Skeletal muscle satellite cell (primary cell): ENCODE results near the gene APC2.

Experiments
- H3K27me3 ChIP-seq: 2 replicates; pipeline ENCODE4 v1.7.0; 2013; ENCODE audit warnings: low read length; ENCODE audit not compliant: control insufficient read depth, insufficient read depth
- H3K36me3 ChIP-seq: 2 replicates; pipeline ENCODE4 v1.7.0; 2013; ENCODE audit warnings: mild to moderate bottlenecking, control low read depth, low read length; ENCODE audit not compliant: insufficient read depth
- H3K4me1 ChIP-seq: 2 replicates; pipeline ENCODE4 v1.7.0; 2013; ENCODE audit warnings: low read length; ENCODE audit not compliant: control insufficient read depth, insufficient read depth
- H3K4me2 ChIP-seq: 2 replicates; pipeline ENCODE4 v1.7.0; 2013; ENCODE audit warnings: mild to moderate bottlenecking, low read length
- H3K4me3 ChIP-seq: 2 replicates; pipeline ENCODE4 v1.7.0; 2013; ENCODE audit warnings: low read length
- H3K9ac ChIP-seq: 2 replicates; pipeline ENCODE4 v1.7.0; 2013; ENCODE audit warnings: mild to moderate bottlenecking, low read depth, low read length, moderate library complexity
- H3K9me3 ChIP-seq: replicated peaks from 2 replicates; pipeline ENCODE4 v1.7.0; 2013; ENCODE audit warnings: mild to moderate bottlenecking, control low read depth, low read length

Gene APC2

GRCh38 chr19:1409204-1410005 lies 40.5 kb upstream of the APC2 start:
- H3K9me3 ChIP-seq = no peaks in the 10 kb centered on the region
- peak overlapping the region; percentile 96 for H3K4me2 ChIP-seq
- H3K4me1 ChIP-seq = peaks cover 40% of the 10 kb centered on the region
- H3K27me3 ChIP-seq = no peaks in the 10 kb centered on the region
- H3K4me3 ChIP-seq = peak overlapping the region; percentile 95
- H3K9ac ChIP-seq = peak overlapping the region; percentile 100
- H3K36me3 ChIP-seq = peaks cover 25% of the 10 kb centered on the region

GRCh38 chr19:1410136-1410786 lies 39.7 kb upstream of the APC2 start:
- Histone ChIP-seq H3K4me3 (peak overlapping the region; percentile 95), H3K27me3 (no peaks in the 10 kb centered on the region), H3K9me3 (no peaks in the 10 kb centered on the region), H3K36me3 (peaks cover 25% of the 10 kb centered on the region), H3K4me2 (peak overlapping the region; percentile 96), H3K9ac (peak overlapping the region; percentile 100), H3K4me1 (peaks cover 46% of the 10 kb centered on the region)

GRCh38 chr19:1410789-1411188 lies 39.1 kb upstream of the APC2 start:
- Histone ChIP-seq H3K4me3 (peak overlapping the region; percentile 49), H3K27me3 (no peaks in the 10 kb centered on the region), H3K9me3 (no peaks in the 10 kb centered on the region), H3K4me1 (peaks cover 51% of the 10 kb centered on the region), H3K9ac (peak overlapping the region; percentile 100), H3K36me3 (peaks cover 25% of the 10 kb centered on the region), H3K4me2 (peak overlapping the region; percentile 96)

GRCh38 chr19:1411255-1412191 lies 38.4 kb upstream of the APC2 start:
- Histone ChIP-seq H3K4me1 (peaks cover 57% of the 10 kb centered on the region), H3K4me2 (peak overlapping the region; percentile 96), H3K9ac (peak overlapping the region; percentile 100), H3K9me3 (no peaks in the 10 kb centered on the region), H3K4me3 (peak overlapping the region; percentile 49), H3K27me3 (no peaks in the 10 kb centered on the region), H3K36me3 (peaks cover 25% of the 10 kb centered on the region)

GRCh38 chr19:1412323-1412923 lies 37.5 kb upstream of the APC2 start:
- Histone ChIP-seq H3K9me3 (no peaks in the 10 kb centered on the region), H3K4me2 (peak overlapping the region; percentile 96), H3K36me3 (peaks cover 26% of the 10 kb centered on the region), H3K9ac (peak overlapping the region; percentile 33), H3K4me1 (peaks cover 65% of the 10 kb centered on the region), H3K27me3 (no peaks in the 10 kb centered on the region), H3K4me3 (no peak overlapping the region)

GRCh38 chr19:1412995-1413800 lies 36.7 kb upstream of the APC2 start:
- H3K36me3 ChIP-seq = peaks cover 32% of the 10 kb centered on the region
- no peak overlapping the region for H3K4me3 ChIP-seq
- peaks cover 73% of the 10 kb centered on the region for H3K4me1 ChIP-seq
- H3K4me2 ChIP-seq = no peak overlapping the region
- no peak overlapping the region for H3K9ac ChIP-seq
- no peaks in the 10 kb centered on the region for H3K9me3 ChIP-seq
- no peaks in the 10 kb centered on the region for H3K27me3 ChIP-seq

- H3K27me3 ChIP-seq = no peaks in the 10 kb centered on the region
- H3K9me3 ChIP-seq = no peaks in the 10 kb centered on the region
- H3K4me3 ChIP-seq = peak overlapping the region; percentile 3
- H3K9ac ChIP-seq = peak overlapping the region; percentile 74
- H3K4me1 ChIP-seq = peaks cover 50% of the 10 kb centered on the region
- peaks cover 49% of the 10 kb centered on the region for H3K36me3 ChIP-seq
- peak overlapping the region; percentile 67 for H3K4me2 ChIP-seq
Observed at GRCh38 chr19:1416014-1416841, 33.7 kb upstream of the APC2 start.

GRCh38 chr19:1417145-1417544 lies 32.8 kb upstream of the APC2 start:
- Histone ChIP-seq H3K36me3 (peaks cover 59% of the 10 kb centered on the region), H3K9me3 (no peaks in the 10 kb centered on the region), H3K4me1 (peaks cover 49% of the 10 kb centered on the region), H3K9ac (peak overlapping the region; percentile 74), H3K4me2 (peak overlapping the region; percentile 67), H3K27me3 (no peaks in the 10 kb centered on the region), H3K4me3 (peak overlapping the region; percentile 41)

GRCh38 chr19:1417681-1418495 lies 32.0 kb upstream of the APC2 start:
- peaks cover 62% of the 10 kb centered on the region for H3K36me3 ChIP-seq

More at GRCh38 chr19:1417681-1418495, 32.0 kb upstream of the APC2 start:
- Histone ChIP-seq H3K9ac (peak overlapping the region; percentile 74), H3K4me1 (peaks cover 45% of the 10 kb centered on the region), H3K4me3 (peak overlapping the region; percentile 1), H3K4me2 (peak overlapping the region; percentile 67), H3K27me3 (no peaks in the 10 kb centered on the region), H3K9me3 (no peaks in the 10 kb centered on the region)
